Neural progenitor cell (in vitro differentiated cells): ENCODE data around the gene XRN1.

Experiments used
- CTCF ChIP-seq: fragments of 200-600 bp; sonication (generic); IDR thresholded peaks from 2 replicates; pipeline ENCODE4 v1.5.1; 2017; ENCODE audit warnings: antibody characterized with exemption, mild to moderate bottlenecking
- EZH2 ChIP-seq: fragments of 200-600 bp; sonication (generic); IDR thresholded peaks from 2 replicates; pipeline ENCODE4 v1.6.1; 2017; ENCODE audit warnings: antibody characterized with exemption, mild to moderate bottlenecking, moderate library complexity
- EZH2phosphoT487 ChIP-seq: fragments of 200-600 bp; sonication (generic); IDR thresholded peaks from 2 replicates; pipeline ENCODE4 v1.6.1; 2017; ENCODE audit warnings: antibody characterized with exemption

GRCh38 chr3:142272200-142272891 lies 175.5 kb downstream of the XRN1 start:
- no peak for TF ChIP-seq CTCF
- TF ChIP-seq EZH2phosphoT487 = no peak
- no peak for TF ChIP-seq EZH2
